Measurements from ENCODE around the gene CEP170B.

Gene CEP170B

DNA sequence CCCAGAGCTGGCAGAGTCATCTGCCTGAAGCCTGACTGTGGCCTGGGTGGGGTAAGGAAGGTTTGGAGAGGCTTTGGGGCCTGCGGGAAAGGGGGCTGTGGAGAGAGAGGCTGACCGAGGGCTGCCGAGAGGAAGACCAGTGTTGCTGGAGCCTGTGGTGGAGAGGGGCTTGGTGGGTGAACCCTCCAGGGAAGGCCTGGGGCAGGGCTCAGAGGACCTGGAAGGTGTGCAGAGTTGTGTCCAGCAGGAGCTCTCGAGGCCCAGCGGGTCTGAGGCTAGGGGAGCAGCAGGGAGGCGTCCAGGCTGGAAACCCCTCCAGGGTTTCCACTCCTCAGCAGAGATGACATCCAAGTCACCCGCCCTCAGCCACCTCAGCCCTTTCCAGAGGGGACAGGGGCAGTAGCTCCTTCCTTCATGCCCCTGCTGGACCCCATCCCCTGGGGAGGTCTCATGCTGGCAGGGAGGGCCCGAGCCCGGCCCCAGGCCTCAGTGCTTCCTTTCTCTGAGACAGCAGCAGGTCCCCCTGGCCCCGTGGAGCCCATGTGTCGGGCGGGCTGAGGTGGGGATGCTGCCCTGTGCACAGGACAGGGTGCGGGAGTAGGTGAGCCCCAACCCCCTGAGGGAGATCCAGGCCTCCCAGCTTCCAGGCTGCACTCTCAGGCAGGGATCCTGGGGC is 8.4 kb downstream of the CEP170B start:
- Histone ChIP-seq H3K9ac (ENCODE audit: insufficient read length, low read depth) (peak overlapping the region; percentile 44), H3K9me3 (ENCODE audit: insufficient read depth, low read length) (no peaks in the 10 kb centered on the region)

DNA sequence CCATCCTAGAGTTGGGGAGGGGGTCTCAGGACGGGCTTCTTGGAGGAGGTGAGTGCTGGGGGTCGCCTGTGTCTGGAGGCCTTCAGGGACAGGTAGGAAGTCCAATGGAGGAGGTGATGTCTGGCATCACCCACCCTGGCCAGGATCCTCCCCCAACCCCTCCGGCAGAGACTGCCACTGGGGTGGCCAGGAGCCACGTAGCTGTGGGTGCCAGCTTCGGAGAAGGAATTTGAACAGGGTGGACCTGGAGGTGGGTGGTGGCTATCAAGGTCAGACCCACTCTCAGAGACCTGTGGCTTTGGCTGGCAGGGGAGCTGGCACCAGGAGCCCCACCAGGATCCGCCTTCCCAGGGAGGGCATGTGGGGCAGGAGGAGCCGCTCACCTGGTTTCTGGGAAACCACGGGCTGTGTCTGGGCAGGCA is 9.1 kb downstream of the CEP170B start:
- Histone ChIP-seq H3K9ac (ENCODE audit: insufficient read length, low read depth) (peak overlapping the region; percentile 44), H3K4me1 (ENCODE audit: insufficient read depth, insufficient read length) (peaks cover 23% of the 10 kb centered on the region), H3K27me3 (ENCODE audit: insufficient read depth, insufficient read length) (no peaks in the 10 kb centered on the region), H3K36me3 (ENCODE audit: insufficient read depth, insufficient read length, low read length) (peaks cover 8% of the 10 kb centered on the region), H3K9me3 (ENCODE audit: insufficient read depth, low read length) (no peaks in the 10 kb centered on the region), H3K4me3 (ENCODE audit: insufficient read length, low read depth) (no peak overlapping the region)
- TF ChIP-seq YY1 (IDR thresholded peaks at IDR 0.05; ENCODE audit: insufficient read depth, insufficient read length): no peak
- no peak for TF ChIP-seq ZNF274 (IDR thresholded peaks at IDR 0.05; ENCODE audit: low read depth, low read length)
- TF ChIP-seq SUZ12 (IDR thresholded peaks at IDR 0.05; ENCODE audit: extremely low read depth, insufficient read depth, insufficient read length): no peak
- no peak for DNase-seq (ENCODE audit: low read depth, low spot score)

More for the DNA sequence above, 8.4 kb downstream of the CEP170B start:
- Histone ChIP-seq H3K36me3 (ENCODE audit: insufficient read depth, insufficient read length, low read length) (peaks cover 12% of the 10 kb centered on the region), H3K27me3 (ENCODE audit: insufficient read depth, insufficient read length) (no peaks in the 10 kb centered on the region), H3K4me3 (ENCODE audit: insufficient read length, low read depth) (no peak overlapping the region), H3K4me1 (ENCODE audit: insufficient read depth, insufficient read length) (peaks cover 23% of the 10 kb centered on the region)
- no peak for TF ChIP-seq ZNF274 (IDR thresholded peaks at IDR 0.05; ENCODE audit: low read depth, low read length)
- no peak for TF ChIP-seq YY1 (IDR thresholded peaks at IDR 0.05; ENCODE audit: insufficient read depth, insufficient read length)
- no peak for TF ChIP-seq SUZ12 (IDR thresholded peaks at IDR 0.05; ENCODE audit: extremely low read depth, insufficient read depth, insufficient read length)
- no peak for DNase-seq (ENCODE audit: low read depth, low spot score)

DNA sequence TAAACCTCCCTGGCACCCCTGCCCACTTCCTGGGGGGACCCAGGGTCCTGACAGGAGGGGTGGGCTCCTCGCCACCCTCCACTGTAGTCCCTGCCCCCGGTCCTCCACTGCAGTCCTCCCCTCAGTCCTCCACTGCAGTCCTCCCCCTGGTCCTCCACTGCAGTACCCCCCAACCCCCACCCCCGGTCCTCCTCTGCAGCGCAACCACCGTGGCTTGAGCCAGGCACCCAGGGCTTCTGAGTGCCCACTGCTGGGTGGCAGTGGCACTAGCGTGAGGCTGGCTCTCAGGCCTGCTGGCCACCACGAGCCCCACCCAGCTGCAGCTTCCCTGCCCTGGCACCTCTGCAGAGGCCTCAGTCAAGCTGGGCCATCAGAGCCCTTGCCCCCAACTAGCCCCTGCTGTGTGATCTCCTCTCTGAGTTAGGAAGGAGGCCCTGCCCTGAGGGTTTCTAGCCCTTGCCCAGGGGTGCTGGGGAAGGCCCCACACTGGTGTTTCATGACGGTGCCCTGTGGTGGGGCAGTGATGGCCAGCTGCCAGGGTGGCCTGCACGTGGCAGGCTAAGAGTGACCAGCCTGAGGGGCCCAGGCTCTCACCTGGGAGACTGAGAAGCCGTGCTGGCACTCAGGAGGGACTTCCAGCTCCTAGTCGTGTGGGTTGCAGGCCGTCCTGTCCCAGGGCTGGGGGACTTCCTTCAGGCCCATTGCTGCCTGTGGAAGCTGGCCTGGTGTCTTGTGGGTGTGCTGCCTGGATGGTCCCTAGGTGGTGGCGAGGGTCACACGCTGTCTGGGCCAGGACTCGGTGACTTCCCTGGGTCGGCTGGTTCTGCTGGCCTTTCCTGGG is 9.7 kb downstream of the CEP170B start:
- H3K27me3 ChIP-seq (ENCODE audit: insufficient read depth, insufficient read length): no peaks in the 10 kb centered on the region
- peaks cover 23% of the 10 kb centered on the region for H3K4me1 ChIP-seq (ENCODE audit: insufficient read depth, insufficient read length)
- H3K9me3 ChIP-seq (ENCODE audit: insufficient read depth, low read length): no peaks in the 10 kb centered on the region
- H3K4me3 ChIP-seq (ENCODE audit: insufficient read length, low read depth): no peak overlapping the region
- no peak overlapping the region for H3K9ac ChIP-seq (ENCODE audit: insufficient read length, low read depth)
- TF ChIP-seq YY1 (IDR thresholded peaks at IDR 0.05; ENCODE audit: insufficient read depth, insufficient read length) (no peak), ZNF274 (IDR thresholded peaks at IDR 0.05; ENCODE audit: low read depth, low read length) (no peak), SUZ12 (IDR thresholded peaks at IDR 0.05; ENCODE audit: extremely low read depth, insufficient read depth, insufficient read length) (no peak)
- DNase-seq (ENCODE audit: low read depth, low spot score): no peak
- H3K36me3 ChIP-seq (ENCODE audit: insufficient read depth, insufficient read length, low read length): peaks cover 6% of the 10 kb centered on the region

DNA sequence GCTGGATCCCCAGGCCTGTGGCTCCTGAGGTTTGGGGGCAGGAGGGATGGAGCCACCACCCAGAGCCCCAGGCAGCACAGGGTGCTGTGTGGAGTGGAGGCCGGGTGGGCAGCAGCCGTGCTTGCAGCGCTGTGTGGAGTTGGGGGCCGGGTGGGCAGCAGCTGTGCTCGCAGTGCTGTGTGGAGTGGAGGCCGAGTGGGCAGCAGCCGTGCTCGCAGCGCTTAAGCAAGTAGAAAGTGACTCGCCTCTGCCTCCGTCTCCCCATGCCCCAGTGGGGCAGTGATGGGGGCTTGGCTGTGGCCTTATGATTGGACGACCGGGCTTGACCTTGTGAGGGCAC is 10.3 kb downstream of the CEP170B start:
- no peak for TF ChIP-seq ZNF274 (IDR thresholded peaks at IDR 0.05; ENCODE audit: low read depth, low read length)
- TF ChIP-seq SUZ12 (IDR thresholded peaks at IDR 0.05; ENCODE audit: extremely low read depth, insufficient read depth, insufficient read length): no peak
- TF ChIP-seq YY1 (IDR thresholded peaks at IDR 0.05; ENCODE audit: insufficient read depth, insufficient read length): no peak
- H3K4me1 ChIP-seq (ENCODE audit: insufficient read depth, insufficient read length): peaks cover 23% of the 10 kb centered on the region
- peaks cover 10% of the 10 kb centered on the region for H3K36me3 ChIP-seq (ENCODE audit: insufficient read depth, insufficient read length, low read length)
- H3K27me3 ChIP-seq (ENCODE audit: insufficient read depth, insufficient read length): no peaks in the 10 kb centered on the region
- no peak for DNase-seq (ENCODE audit: low read depth, low spot score)
- no peaks in the 10 kb centered on the region for H3K9me3 ChIP-seq (ENCODE audit: insufficient read depth, low read length)
- H3K4me3 ChIP-seq (ENCODE audit: insufficient read length, low read depth): no peak overlapping the region
- H3K9ac ChIP-seq (ENCODE audit: insufficient read length, low read depth): no peak overlapping the region

DNA sequence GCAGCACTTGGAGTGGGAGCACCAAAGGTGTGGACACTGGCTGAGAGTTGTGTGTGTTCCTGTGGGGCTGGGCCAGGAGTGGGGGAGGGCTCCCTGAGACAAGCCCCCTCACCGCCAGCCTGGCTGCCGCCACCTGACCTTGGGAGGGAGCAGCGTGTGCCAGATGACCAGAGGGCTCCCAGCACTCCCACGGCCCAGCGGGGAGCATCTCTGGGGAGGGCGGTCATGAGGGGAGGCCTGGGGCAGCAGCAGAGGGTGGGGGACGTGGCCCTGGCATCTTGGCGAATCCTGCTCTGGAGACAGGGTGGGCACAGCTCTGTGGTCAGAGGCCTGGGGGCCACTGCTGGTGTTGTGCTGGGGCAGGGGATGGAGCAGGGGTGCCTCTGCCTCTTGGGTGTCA is 10.7 kb downstream of the CEP170B start:
- Histone ChIP-seq H3K27me3 (ENCODE audit: insufficient read depth, insufficient read length) (no peaks in the 10 kb centered on the region), H3K4me1 (ENCODE audit: insufficient read depth, insufficient read length) (peaks cover 23% of the 10 kb centered on the region), H3K36me3 (ENCODE audit: insufficient read depth, insufficient read length, low read length) (peaks cover 14% of the 10 kb centered on the region), H3K9ac (ENCODE audit: insufficient read length, low read depth) (no peak overlapping the region), H3K9me3 (ENCODE audit: insufficient read depth, low read length) (no peaks in the 10 kb centered on the region), H3K4me3 (ENCODE audit: insufficient read length, low read depth) (no peak overlapping the region)
- DNase-seq (ENCODE audit: low read depth, low spot score): no peak
- TF ChIP-seq SUZ12 (IDR thresholded peaks at IDR 0.05; ENCODE audit: extremely low read depth, insufficient read depth, insufficient read length) (no peak), ZNF274 (IDR thresholded peaks at IDR 0.05; ENCODE audit: low read depth, low read length) (no peak), YY1 (IDR thresholded peaks at IDR 0.05; ENCODE audit: insufficient read depth, insufficient read length) (no peak)

DNA sequence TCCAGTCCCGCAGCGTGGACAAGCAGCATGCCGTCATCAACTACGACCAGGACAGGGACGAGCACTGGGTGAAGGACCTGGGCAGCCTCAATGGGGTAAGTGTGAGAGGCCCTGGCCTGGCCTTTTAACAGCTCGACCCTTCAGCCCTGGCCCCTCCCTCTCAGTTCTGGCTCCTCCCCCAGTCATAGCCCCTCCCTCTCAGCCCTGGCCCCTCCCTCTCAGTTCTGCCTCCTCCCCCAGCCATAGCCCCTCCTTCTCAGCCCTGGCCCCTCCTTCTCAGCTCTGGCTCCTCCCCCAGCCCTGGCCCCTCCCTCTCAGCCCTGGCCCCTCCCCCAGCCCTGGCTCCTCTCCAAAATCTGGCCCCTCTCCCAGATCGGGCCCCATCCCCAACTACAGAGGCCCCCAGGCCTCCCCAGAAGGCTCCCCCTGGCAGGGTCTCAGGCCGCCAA is 11.2 kb downstream of the CEP170B start:
- Histone ChIP-seq H3K9me3 (ENCODE audit: insufficient read depth, low read length) (no peaks in the 10 kb centered on the region), H3K27me3 (ENCODE audit: insufficient read depth, insufficient read length) (no peaks in the 10 kb centered on the region), H3K9ac (ENCODE audit: insufficient read length, low read depth) (no peak overlapping the region), H3K4me1 (ENCODE audit: insufficient read depth, insufficient read length) (peaks cover 23% of the 10 kb centered on the region), H3K4me3 (ENCODE audit: insufficient read length, low read depth) (no peak overlapping the region), H3K36me3 (ENCODE audit: insufficient read depth, insufficient read length, low read length) (peaks cover 15% of the 10 kb centered on the region)
- no peak for DNase-seq (ENCODE audit: low read depth, low spot score)
- TF ChIP-seq YY1 (IDR thresholded peaks at IDR 0.05; ENCODE audit: insufficient read depth, insufficient read length) (no peak), SUZ12 (IDR thresholded peaks at IDR 0.05; ENCODE audit: extremely low read depth, insufficient read depth, insufficient read length) (no peak), ZNF274 (IDR thresholded peaks at IDR 0.05; ENCODE audit: low read depth, low read length) (no peak)
